Upper lobe of left lung (tissue), 6 donors: ENCODE data around the gene CDH12. TPM values are rescaled to one million over a fixed set of nuclear protein-coding genes. Genes with fewer than 3 reads are reported as not detected.

ENCODE experiments used
- ATAC-seq, 2 donors: fragments of 200-7000 bp; cut with Tn5 transposase; one replicate each; pipeline ENCODE4 v1.9.1; 2022; ENCODE audit warnings: mild to moderate bottlenecking in 2 of 2, moderate library complexity in 2 of 2; ENCODE audit not compliant: low FRiP score in 2 of 2
- DNase-seq, 2 donors: peaks; one replicate each; pipeline ENCODE4 v3.0.0-alpha.2; 2019 to 2020
- H3K27ac ChIP-seq, 4 donors: fragments of 200-600 bp; sonication (generic); one replicate each; pipeline ENCODE4 v1.5.1; 2016 to 2019
- H3K27me3 ChIP-seq, 4 donors: fragments of 200-600 bp; sonication (generic); one replicate each; pipeline ENCODE4 v1.5.1; 2017 to 2019
- H3K36me3 ChIP-seq, 4 donors: fragments of 200-600 bp; sonication (generic); one replicate each; pipeline ENCODE4 v1.5.1; 2016 to 2019
- H3K4me1 ChIP-seq, 4 donors: fragments of 200-600 bp; sonication (generic); one replicate each; pipeline ENCODE4 v1.5.1; 2018 to 2019
- H3K4me3 ChIP-seq, 4 donors: fragments of 200-600 bp; sonication (generic); one replicate each; pipeline ENCODE4 v1.5.1; 2017 to 2019; ENCODE audit warnings: mild to moderate bottlenecking in 2 of 4, moderate library complexity in 1 of 4
- H3K9me3 ChIP-seq, 4 donors: fragments of 200-600 bp; sonication (generic); one replicate each; pipeline ENCODE4 v1.5.1; 2018 to 2019
- EP300 ChIP-seq, 4 donors: sonication (generic); formaldehyde crosslinking; IDR thresholded peaks; one replicate each; pipeline ENCODE4 v1.5.1; 2017; ENCODE audit warnings: antibody characterized with exemption in 4 of 4, control low read depth in 2 of 4
- POLR2A ChIP-seq, 4 donors: fragments of 450-650 bp; IDR thresholded peaks; one replicate each; pipeline ENCODE4 v1.5.1; 2016 to 2017; ENCODE audit warnings: antibody characterized with exemption in 4 of 4, mild to moderate bottlenecking in 2 of 4
- POLR2AphosphoS5 ChIP-seq, 2 donors: sonication (generic); formaldehyde crosslinking; IDR thresholded peaks; one replicate each; pipeline ENCODE4 v1.5.1; 2017; ENCODE audit warnings: antibody characterized with exemption in 2 of 2
- WGBS, 2 donors: methylation state at CpG; one replicate each; pipeline ENCODE4 v1.1.5; 2017 to 2018; 5-methylcytosine and 5-hydroxymethylcytosine counted together
- total RNA-seq, 6 donors: library from RNA; depleted of rRNA in 4 of 6; stranded (reverse); fragments of >200 nt in 4 of 6; gene quantifications; one replicate each; pipeline versions ENCODE4 v1.1.0 to v1.2.1, GENCODE V29; 2016 to 2021
- TF ChIP-seq, protein P1 (sequence below), 6 experiments: fragments of 450-650 bp in 4 of 6; fragments of 200-600 bp in 2 of 6; sonication (generic) in 2 of 6; IDR thresholded peaks; one replicate each; pipeline ENCODE4 v1.5.1; 2016 to 2019; ENCODE audit warnings: antibody characterized with exemption in 6 of 6
- donor health status: DM: no; HTN: no; CAD: no; lungs with moderate emphysema.
- donor health status: DM: no; HTN: yes; CAD: no; lungs with severe emphysema.

The CDH12 gene
- total RNA-seq, 6 donors from 2014 or later, result 0.10 to 0.49 TPM; not detected in 4

DNA sequence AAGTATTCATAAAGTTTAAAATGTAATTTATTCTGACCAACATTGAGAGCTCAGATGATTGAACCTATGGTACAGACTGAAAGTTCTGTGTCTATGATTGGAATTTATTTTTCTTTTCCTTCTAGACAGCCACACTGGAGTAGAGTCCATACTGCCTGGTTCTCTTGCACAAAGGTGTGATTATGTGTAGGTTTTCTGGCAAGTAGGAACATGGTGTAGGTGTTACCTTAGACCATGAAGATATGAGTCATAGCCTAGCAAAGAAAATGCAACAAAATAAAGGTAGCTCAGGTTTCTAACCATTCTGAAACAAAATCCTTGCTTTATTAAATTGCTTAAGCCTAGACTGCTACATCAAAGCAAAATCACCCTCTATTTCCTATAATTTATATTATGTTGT, 143.4 kb downstream of the CDH12 start:
- no peak overlapping the region for H3K27ac ChIP-seq
- H3K36me3 ChIP-seq, result no peaks in the 10 kb centered on the region
- H3K27me3 ChIP-seq, result no peaks in the 10 kb centered on the region
- ATAC-seq (no peak), DNase-seq (no peak)
- no peaks in the 10 kb centered on the region for H3K9me3 ChIP-seq
- TF ChIP-seq EP300 (IDR thresholded peaks at IDR 0.05) (no peak), POLR2A (IDR thresholded peaks at IDR 0.05) (no peak), POLR2AphosphoS5 (IDR thresholded peaks at IDR 0.05) (no peak)
- TF ChIP-seq, protein P1, sequence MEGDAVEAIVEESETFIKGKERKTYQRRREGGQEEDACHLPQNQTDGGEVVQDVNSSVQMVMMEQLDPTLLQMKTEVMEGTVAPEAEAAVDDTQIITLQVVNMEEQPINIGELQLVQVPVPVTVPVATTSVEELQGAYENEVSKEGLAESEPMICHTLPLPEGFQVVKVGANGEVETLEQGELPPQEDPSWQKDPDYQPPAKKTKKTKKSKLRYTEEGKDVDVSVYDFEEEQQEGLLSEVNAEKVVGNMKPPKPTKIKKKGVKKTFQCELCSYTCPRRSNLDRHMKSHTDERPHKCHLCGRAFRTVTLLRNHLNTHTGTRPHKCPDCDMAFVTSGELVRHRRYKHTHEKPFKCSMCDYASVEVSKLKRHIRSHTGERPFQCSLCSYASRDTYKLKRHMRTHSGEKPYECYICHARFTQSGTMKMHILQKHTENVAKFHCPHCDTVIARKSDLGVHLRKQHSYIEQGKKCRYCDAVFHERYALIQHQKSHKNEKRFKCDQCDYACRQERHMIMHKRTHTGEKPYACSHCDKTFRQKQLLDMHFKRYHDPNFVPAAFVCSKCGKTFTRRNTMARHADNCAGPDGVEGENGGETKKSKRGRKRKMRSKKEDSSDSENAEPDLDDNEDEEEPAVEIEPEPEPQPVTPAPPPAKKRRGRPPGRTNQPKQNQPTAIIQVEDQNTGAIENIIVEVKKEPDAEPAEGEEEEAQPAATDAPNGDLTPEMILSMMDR (IDR thresholded peaks at IDR 0.05), result no peak
- H3K4me1 ChIP-seq, result no peaks in the 10 kb centered on the region
- H3K4me3 ChIP-seq, result no peak overlapping the region

DNA sequence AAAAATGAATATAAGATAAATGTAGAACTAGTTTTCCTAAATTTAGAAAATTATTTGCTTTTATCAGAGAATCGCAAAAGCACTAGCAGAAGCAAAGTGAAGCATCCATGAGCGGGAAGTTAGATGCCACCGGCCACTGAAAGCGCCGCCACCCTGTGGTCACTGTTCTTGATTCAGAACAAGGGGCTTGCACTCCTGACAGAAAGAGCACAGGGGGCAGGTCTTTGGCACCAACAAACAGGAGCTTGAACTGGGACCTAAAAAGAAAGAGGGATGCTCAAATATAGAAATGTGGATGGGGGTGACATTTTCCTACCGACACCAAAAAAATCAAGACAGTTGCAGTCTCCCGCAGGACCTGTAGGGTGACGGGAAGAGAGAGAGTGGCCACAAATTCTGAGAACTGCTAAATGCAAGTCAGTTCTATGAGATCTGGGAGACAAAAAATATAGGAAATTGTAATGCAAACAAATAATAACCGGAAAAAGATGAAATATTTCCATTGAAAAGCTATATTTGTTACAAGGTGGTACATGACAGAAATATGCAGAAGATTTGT, 144.3 kb downstream of the CDH12 start:
- DNase-seq, result no peak
- 84 to 86% methylated on average over 9 of the region's 9 CpGs for WGBS, 2 donors
- no peaks in the 10 kb centered on the region for H3K36me3 ChIP-seq
- H3K4me3 ChIP-seq, result no peak overlapping the region
- H3K27ac ChIP-seq, result no peak overlapping the region
- no peak for ATAC-seq
- TF ChIP-seq, protein P1 (IDR thresholded peaks at IDR 0.05), result no peak
- TF ChIP-seq POLR2AphosphoS5 (IDR thresholded peaks at IDR 0.05) (no peak), EP300 (IDR thresholded peaks at IDR 0.05) (no peak), POLR2A (IDR thresholded peaks at IDR 0.05) (no peak)
- H3K4me1 ChIP-seq, result no peaks in the 10 kb centered on the region
- H3K9me3 ChIP-seq, result no peaks in the 10 kb centered on the region
- no peaks in the 10 kb centered on the region for H3K27me3 ChIP-seq

DNA sequence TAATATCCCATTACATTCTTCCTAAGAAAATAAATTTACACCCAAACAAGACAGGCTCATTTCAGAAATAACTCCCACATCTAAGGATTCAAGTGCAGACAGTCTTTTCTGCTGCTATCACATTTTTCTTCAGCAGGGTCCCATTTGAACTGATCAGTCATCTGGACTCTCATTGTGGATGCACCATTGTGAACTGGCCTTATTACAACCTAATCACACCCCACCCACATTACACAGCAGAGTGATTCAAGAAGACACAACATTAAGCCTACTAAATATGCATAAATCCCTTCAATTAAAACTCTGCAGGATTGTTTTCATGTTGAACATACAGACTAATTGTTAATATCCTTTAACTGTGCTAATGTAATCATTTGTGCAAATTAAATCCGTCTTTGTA, 146.2 kb downstream of the CDH12 start:
- Histone ChIP-seq H3K4me3 (no peak overlapping the region), H3K27me3 (no peaks in the 10 kb centered on the region), H3K27ac (no peak overlapping the region), H3K9me3 (no peaks in the 10 kb centered on the region), H3K36me3 (no peaks in the 10 kb centered on the region), H3K4me1 (no peaks in the 10 kb centered on the region)
- ATAC-seq, result no peak
- TF ChIP-seq EP300 (IDR thresholded peaks at IDR 0.05) (no peak), POLR2A (IDR thresholded peaks at IDR 0.05) (no peak), POLR2AphosphoS5 (IDR thresholded peaks at IDR 0.05) (no peak)
- TF ChIP-seq, protein P1 (IDR thresholded peaks at IDR 0.05), result no peak
- DNase-seq, result no peak
- WGBS, 2 donors, result 80 to 97% methylated on average over 1 of the region's 1 CpG

DNA sequence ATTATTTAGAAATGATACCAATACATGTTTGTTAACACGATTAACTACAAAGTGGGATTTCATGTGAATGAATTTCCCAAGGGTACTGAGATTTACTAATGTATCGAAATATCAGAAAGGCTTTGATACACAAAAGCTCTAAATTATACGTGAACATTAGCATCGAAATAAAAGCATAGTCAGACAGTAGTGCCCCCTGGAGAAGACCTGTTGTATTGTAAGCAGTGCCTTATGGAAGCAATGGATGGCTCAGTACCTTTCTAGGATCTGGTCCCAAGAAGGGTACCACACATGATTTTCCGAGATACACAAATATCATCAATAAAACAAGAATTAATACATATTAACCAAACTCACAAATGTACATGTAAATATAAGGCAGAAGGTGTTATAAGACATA, 153.8 kb downstream of the CDH12 start:
- H3K4me1 ChIP-seq, result no peaks in the 10 kb centered on the region
- H3K27ac ChIP-seq, result no peak overlapping the region
- no peak for DNase-seq
- no peaks in the 10 kb centered on the region for H3K36me3 ChIP-seq
- no peak for TF ChIP-seq POLR2A (IDR thresholded peaks at IDR 0.05)
- H3K4me3 ChIP-seq, result no peak overlapping the region
- no peaks in the 10 kb centered on the region for H3K9me3 ChIP-seq
- no peaks in the 10 kb centered on the region for H3K27me3 ChIP-seq
- 73 to 90% methylated on average over 5 of the region's 5 CpGs for WGBS, 2 donors
- no peak for ATAC-seq

DNA sequence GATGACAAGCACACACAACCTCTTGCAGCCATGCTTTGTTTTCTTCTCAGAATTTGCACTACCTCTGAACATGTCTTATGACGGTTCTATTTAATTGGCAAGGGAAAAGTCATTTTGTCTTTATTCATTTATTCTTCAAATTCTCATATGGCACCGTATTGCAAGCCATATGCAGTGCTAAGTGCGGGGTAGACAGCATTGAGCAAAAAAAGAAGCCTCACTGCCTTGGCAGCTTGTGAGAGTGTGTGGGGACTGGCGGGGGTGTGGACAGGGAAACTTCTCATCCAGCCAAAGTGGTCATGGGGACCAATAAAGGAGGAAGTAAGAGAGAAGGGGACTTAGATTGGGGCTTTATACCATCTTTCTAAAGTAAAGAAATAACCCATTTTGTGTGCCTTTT, 160.0 kb downstream of the CDH12 start:
- no peaks in the 10 kb centered on the region for H3K9me3 ChIP-seq
- ATAC-seq, result no peak
- H3K27me3 ChIP-seq, result no peaks in the 10 kb centered on the region

More for the DNA sequence above, 160.0 kb downstream of the CDH12 start:
- no peak for DNase-seq
- 63 to 91% methylated on average over 4 of the region's 4 CpGs for WGBS, 2 donors
- Histone ChIP-seq H3K36me3 (no peaks in the 10 kb centered on the region), H3K4me1 (no peaks in the 10 kb centered on the region), H3K4me3 (no peak overlapping the region), H3K27ac (no peak overlapping the region)
- TF ChIP-seq, protein P1 (IDR thresholded peaks at IDR 0.05), result no peak
- TF ChIP-seq EP300 (IDR thresholded peaks at IDR 0.05) (no peak), POLR2AphosphoS5 (IDR thresholded peaks at IDR 0.05) (no peak), POLR2A (IDR thresholded peaks at IDR 0.05) (no peak)
